ENCODE data around the gene KIAA1217.

DNA sequence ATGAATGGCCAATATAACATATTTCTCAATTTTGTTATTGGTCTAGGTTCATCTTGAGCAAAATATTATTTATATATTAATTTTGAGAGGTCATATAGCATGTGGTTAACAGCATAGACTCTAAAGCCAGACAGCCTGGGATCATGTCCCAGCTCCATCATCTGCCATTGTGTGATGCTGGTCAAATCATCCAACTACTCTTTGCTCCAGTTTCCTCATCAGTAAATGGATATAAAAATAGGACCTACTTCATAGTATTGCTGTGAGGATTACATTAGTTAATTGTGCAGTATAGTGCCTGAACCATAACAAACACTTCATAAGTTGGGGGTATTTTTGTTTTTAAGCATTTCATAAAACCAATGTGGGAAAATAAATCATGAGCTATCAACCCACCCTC, 199.0 kb downstream of the KIAA1217 start:
- TF ChIP-seq EZH2 (IDR thresholded peaks at IDR 0.05; ENCODE audit: borderline replicate concordance, insufficient read depth, low read length, poor library complexity, severe bottlenecking) (no peak), MXI1 (conservative IDR thresholded peaks at IDR 0.05; ENCODE audit: poor library complexity, severe bottlenecking) (no peak), TAF1 (IDR thresholded peaks at IDR 0.05; ENCODE audit: low read depth) (no peak), POLR2AphosphoS5 (IDR thresholded peaks at IDR 0.05) (no peak), EP300 (conservative IDR thresholded peaks at IDR 0.05; ENCODE audit: poor library complexity, severe bottlenecking) (no peak), RAD21 (conservative IDR thresholded peaks at IDR 0.05) (no peak), SMC3 (conservative IDR thresholded peaks at IDR 0.05; ENCODE audit: poor library complexity) (no peak)
- TF ChIP-seq, protein P1, sequence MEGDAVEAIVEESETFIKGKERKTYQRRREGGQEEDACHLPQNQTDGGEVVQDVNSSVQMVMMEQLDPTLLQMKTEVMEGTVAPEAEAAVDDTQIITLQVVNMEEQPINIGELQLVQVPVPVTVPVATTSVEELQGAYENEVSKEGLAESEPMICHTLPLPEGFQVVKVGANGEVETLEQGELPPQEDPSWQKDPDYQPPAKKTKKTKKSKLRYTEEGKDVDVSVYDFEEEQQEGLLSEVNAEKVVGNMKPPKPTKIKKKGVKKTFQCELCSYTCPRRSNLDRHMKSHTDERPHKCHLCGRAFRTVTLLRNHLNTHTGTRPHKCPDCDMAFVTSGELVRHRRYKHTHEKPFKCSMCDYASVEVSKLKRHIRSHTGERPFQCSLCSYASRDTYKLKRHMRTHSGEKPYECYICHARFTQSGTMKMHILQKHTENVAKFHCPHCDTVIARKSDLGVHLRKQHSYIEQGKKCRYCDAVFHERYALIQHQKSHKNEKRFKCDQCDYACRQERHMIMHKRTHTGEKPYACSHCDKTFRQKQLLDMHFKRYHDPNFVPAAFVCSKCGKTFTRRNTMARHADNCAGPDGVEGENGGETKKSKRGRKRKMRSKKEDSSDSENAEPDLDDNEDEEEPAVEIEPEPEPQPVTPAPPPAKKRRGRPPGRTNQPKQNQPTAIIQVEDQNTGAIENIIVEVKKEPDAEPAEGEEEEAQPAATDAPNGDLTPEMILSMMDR (IDR thresholded peaks at IDR 0.05; ENCODE audit: poor library complexity, severe bottlenecking): no peak
- TF ChIP-seq, protein P2, sequence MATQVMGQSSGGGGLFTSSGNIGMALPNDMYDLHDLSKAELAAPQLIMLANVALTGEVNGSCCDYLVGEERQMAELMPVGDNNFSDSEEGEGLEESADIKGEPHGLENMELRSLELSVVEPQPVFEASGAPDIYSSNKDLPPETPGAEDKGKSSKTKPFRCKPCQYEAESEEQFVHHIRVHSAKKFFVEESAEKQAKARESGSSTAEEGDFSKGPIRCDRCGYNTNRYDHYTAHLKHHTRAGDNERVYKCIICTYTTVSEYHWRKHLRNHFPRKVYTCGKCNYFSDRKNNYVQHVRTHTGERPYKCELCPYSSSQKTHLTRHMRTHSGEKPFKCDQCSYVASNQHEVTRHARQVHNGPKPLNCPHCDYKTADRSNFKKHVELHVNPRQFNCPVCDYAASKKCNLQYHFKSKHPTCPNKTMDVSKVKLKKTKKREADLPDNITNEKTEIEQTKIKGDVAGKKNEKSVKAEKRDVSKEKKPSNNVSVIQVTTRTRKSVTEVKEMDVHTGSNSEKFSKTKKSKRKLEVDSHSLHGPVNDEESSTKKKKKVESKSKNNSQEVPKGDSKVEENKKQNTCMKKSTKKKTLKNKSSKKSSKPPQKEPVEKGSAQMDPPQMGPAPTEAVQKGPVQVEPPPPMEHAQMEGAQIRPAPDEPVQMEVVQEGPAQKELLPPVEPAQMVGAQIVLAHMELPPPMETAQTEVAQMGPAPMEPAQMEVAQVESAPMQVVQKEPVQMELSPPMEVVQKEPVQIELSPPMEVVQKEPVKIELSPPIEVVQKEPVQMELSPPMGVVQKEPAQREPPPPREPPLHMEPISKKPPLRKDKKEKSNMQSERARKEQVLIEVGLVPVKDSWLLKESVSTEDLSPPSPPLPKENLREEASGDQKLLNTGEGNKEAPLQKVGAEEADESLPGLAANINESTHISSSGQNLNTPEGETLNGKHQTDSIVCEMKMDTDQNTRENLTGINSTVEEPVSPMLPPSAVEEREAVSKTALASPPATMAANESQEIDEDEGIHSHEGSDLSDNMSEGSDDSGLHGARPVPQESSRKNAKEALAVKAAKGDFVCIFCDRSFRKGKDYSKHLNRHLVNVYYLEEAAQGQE (IDR thresholded peaks at IDR 0.05; ENCODE audit: borderline replicate concordance): no peak
